K562 (cell line): ENCODE measurements around the gene TSPOAP1. TPM values are rescaled to one million over a fixed set of nuclear protein-coding genes. Genes with fewer than 3 reads are reported as not detected.
A peak's percentile ranks its signal among the peaks of the same experiment; 100 is the strongest.

Experiments
- ATF4 ChIP-seq: fragments of 450-650 bp; formaldehyde crosslinking; IDR thresholded peaks from 2 replicates; pipeline ENCODE4 v1.4.0; 2022; ENCODE audit warnings: mild to moderate bottlenecking, moderate library complexity
- CHD4 ChIP-seq: fragments of 200-600 bp; sonication (generic); IDR thresholded peaks from 3 replicates; pipeline ENCODE4 v1.6.1; 2012; ENCODE audit warnings: low read depth, mild to moderate bottlenecking, mixed read lengths, low read length, inconsistent platforms; ENCODE audit not compliant: insufficient read depth, insufficient replicate concordance, poor library complexity, severe bottlenecking
- KHSRP ChIP-seq: fragments of 450-650 bp; IDR thresholded peaks from 2 replicates; pipeline ENCODE4 v1.6.1; 2017
- MAZ ChIP-seq, 2 experiments: fragments of 450-650 bp in 1 of 2; sonication (generic) in 1 of 2; formaldehyde crosslinking; IDR thresholded peaks in 1 of 2; conservative IDR thresholded peaks in 1 of 2; 2 replicates each; pipeline versions ENCODE4 v1.4.0 to v1.5.0; 2020; ENCODE audit warnings: mild to moderate bottlenecking in 1 of 2, missing genetic modification reagents in 1 of 2
- MED1 ChIP-seq: sonication (generic); formaldehyde crosslinking; IDR thresholded peaks from 2 replicates; pipeline ENCODE4 v1.8.1; 2023; ENCODE audit warnings: missing genetic modification reagents, borderline replicate concordance
- STAT5A ChIP-seq: IDR thresholded peaks from 2 replicates; pipeline ENCODE4 v1.6.1; 2012; ENCODE audit warnings: low read length, inconsistent platforms, borderline replicate concordance
- TAF9B ChIP-seq: fragments of 450-650 bp; IDR thresholded peaks from 2 replicates; pipeline ENCODE4 v1.6.1; 2018; ENCODE audit warnings: mild to moderate bottlenecking; ENCODE audit not compliant: partially characterized antibody
- TCF3 ChIP-seq: sonication (generic); formaldehyde crosslinking; IDR thresholded peaks from 2 replicates; pipeline ENCODE4 v1.4.0; 2020; ENCODE audit warnings: mild to moderate bottlenecking, missing genetic modification reagents
- THRA ChIP-seq: fragments of 450-650 bp; IDR thresholded peaks from 2 replicates; pipeline ENCODE4 v1.6.1; 2017; ENCODE audit warnings: mild to moderate bottlenecking, moderate library complexity
- ZBTB34 ChIP-seq: fragments of 250-450 bp; sonication (Bioruptor Pico); IDR thresholded peaks from 2 replicates; pipeline ENCODE4 v1.8.0; 2021; ENCODE audit warnings: mild to moderate bottlenecking, moderate library complexity
- ZNF124 ChIP-seq: sonication (generic); formaldehyde crosslinking; IDR thresholded peaks from 2 replicates; pipeline ENCODE4 v1.8.1; 2022; ENCODE audit warnings: missing genetic modification reagents
- ZNF444 ChIP-seq: fragments of 250-450 bp; sonication (Bioruptor Pico); IDR thresholded peaks from 2 replicates; pipeline ENCODE4 v1.4.0; 2020; ENCODE audit warnings: mild to moderate bottlenecking, moderate library complexity
- ZNF785 ChIP-seq: fragments of 250-450 bp; sonication (Bioruptor Pico); IDR thresholded peaks from 2 replicates; pipeline ENCODE4 v1.4.0; 2020; ENCODE audit warnings: mild to moderate bottlenecking
- polyA plus RNA-seq, 8 experiments: library from polyadenylated mRNA; depleted of rRNA in 4 of 8; stranded (reverse) in 5 of 8; unstranded in 3 of 8; fragments of >200 nt; fragmentation: Nextera tagmentation in 2 of 8; fragmentation: Illumina TruSeq in 1 of 8; extraction: Ambion mirVana in 2 of 8; extraction: Trizol in 1 of 8; gene quantifications; 2 replicates each; pipeline versions ENCODE4 v1.2.1 to v1.2.3, GENCODE V29; 2011 to 2014; ENCODE audit warnings: inconsistent platforms in 1 of 8, missing spikeins in 1 of 8
- total RNA-seq, 7 experiments: library from RNA; depleted of rRNA in 6 of 7; stranded (reverse); fragments of >200 nt in 6 of 7; fragmentation: Illumina TruSeq in 2 of 7; extraction: Trizol in 2 of 7; gene quantifications; 2 replicates each; pipeline versions ENCODE4 v1.2.1 to v1.2.3, GENCODE V29; 2011 to 2021; ENCODE audit warnings: low replicate concordance in 1 of 7
- TF ChIP-seq, protein P1 (sequence below): fragments of 200-400 bp; formaldehyde crosslinking; IDR thresholded peaks from 2 replicates; pipeline ENCODE4 v1.6.1; 2017; ENCODE audit warnings: mild to moderate bottlenecking, low read depth, low read length, moderate library complexity
- TF ChIP-seq, protein P2 (sequence below): fragments of 200-800 bp; sonication (Bioruptor generic); IDR thresholded peaks from 2 replicates; pipeline ENCODE4 v1.6.1; 2016; ENCODE audit warnings: missing genetic modification characterization, missing compliant biosample characterization

Gene TSPOAP1
- total and polyA plus RNA-seq, 9 of the 15 experiments (the other 6 are each of a cell fraction or from before 2014, with no cell fraction given), result 0.87 to 3.9 (median 1.8) TPM; not detected in 2

DNA sequence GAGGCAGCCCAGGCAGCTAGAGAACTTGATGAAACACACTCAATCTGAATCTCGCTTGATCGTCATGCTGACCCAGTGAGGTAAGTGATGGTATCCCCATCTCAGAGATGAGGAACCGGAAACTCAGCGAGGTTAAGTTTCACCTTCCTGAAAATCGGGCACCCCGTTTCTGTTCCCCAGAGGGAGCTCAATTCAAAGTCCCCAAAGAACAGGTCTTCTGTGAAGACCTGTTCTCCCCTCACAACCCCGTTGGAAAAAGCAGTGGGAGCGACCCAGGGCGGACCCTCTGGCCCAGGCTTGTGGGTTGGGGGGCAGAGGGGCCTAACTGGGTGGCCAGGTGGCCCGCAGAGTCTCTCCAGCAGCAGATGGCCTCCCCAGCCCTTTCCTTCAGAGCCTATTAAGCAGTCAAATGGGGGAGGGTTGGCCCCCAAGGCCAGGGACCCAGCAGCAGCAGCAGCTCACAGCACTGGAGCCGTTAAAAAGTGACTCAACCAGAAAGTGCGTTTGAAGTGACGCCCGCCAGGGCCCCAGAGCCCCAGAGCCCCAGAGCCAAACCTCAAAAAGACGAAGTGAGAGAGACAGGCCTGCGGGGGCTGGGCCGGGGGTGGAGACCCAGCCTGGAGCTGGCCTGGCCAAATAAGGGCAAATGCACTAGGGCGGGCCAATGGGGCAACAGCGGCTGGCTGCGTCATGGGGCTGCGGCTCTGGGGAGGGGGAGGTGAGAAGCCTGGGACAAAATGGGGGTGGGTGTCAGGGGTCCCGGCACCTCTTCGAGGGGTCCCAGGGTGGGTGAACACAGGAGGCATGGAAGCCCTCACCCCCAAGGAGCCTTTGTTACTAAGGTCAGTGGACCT, 9.2 kb upstream of the TSPOAP1 start (continued):
- TF ChIP-seq ZNF444 (CRISPR knock-in tag), result no peak; the same call in 1 of the 2 replicates
- TF ChIP-seq, protein P1, sequence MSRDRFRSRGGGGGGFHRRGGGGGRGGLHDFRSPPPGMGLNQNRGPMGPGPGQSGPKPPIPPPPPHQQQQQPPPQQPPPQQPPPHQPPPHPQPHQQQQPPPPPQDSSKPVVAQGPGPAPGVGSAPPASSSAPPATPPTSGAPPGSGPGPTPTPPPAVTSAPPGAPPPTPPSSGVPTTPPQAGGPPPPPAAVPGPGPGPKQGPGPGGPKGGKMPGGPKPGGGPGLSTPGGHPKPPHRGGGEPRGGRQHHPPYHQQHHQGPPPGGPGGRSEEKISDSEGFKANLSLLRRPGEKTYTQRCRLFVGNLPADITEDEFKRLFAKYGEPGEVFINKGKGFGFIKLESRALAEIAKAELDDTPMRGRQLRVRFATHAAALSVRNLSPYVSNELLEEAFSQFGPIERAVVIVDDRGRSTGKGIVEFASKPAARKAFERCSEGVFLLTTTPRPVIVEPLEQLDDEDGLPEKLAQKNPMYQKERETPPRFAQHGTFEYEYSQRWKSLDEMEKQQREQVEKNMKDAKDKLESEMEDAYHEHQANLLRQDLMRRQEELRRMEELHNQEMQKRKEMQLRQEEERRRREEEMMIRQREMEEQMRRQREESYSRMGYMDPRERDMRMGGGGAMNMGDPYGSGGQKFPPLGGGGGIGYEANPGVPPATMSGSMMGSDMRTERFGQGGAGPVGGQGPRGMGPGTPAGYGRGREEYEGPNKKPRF, result no peak
- TF ChIP-seq TCF3, result 0 out of 2 replicates have a peak, but pooled peaks have one; percentile 27
- TF ChIP-seq THRA, result no peak
- peak; percentile 21; the same call in 1 of the 2 replicates for TF ChIP-seq STAT5A
- TF ChIP-seq MED1 (CRISPR knock-in tag), result no peak
- TF ChIP-seq TAF9B, result peak; percentile 87
- TF ChIP-seq ATF4 (CRISPR knock-in tag), result no peak
- TF ChIP-seq KHSRP, result no peak
- TF ChIP-seq, protein P2, sequence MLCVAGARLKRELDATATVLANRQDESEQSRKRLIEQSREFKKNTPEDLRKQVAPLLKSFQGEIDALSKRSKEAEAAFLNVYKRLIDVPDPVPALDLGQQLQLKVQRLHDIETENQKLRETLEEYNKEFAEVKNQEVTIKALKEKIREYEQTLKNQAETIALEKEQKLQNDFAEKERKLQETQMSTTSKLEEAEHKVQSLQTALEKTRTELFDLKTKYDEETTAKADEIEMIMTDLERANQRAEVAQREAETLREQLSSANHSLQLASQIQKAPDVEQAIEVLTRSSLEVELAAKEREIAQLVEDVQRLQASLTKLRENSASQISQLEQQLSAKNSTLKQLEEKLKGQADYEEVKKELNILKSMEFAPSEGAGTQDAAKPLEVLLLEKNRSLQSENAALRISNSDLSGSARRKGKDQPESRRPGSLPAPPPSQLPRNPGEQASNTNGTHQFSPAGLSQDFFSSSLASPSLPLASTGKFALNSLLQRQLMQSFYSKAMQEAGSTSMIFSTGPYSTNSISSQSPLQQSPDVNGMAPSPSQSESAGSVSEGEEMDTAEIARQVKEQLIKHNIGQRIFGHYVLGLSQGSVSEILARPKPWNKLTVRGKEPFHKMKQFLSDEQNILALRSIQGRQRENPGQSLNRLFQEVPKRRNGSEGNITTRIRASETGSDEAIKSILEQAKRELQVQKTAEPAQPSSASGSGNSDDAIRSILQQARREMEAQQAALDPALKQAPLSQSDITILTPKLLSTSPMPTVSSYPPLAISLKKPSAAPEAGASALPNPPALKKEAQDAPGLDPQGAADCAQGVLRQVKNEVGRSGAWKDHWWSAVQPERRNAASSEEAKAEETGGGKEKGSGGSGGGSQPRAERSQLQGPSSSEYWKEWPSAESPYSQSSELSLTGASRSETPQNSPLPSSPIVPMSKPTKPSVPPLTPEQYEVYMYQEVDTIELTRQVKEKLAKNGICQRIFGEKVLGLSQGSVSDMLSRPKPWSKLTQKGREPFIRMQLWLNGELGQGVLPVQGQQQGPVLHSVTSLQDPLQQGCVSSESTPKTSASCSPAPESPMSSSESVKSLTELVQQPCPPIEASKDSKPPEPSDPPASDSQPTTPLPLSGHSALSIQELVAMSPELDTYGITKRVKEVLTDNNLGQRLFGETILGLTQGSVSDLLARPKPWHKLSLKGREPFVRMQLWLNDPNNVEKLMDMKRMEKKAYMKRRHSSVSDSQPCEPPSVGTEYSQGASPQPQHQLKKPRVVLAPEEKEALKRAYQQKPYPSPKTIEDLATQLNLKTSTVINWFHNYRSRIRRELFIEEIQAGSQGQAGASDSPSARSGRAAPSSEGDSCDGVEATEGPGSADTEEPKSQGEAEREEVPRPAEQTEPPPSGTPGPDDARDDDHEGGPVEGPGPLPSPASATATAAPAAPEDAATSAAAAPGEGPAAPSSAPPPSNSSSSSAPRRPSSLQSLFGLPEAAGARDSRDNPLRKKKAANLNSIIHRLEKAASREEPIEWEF (CRISPR knock-in tag), result 0 out of 2 replicates have a peak, but pooled peaks have one; percentile 15
- no peak for TF ChIP-seq ZNF785
- no peak for TF ChIP-seq ZNF124 (CRISPR knock-in tag)
- no peak for TF ChIP-seq CHD4
- TF ChIP-seq ZBTB34 (CRISPR knock-in tag), result no peak
- peak; percentile 82 to 86 for TF ChIP-seq MAZ (CRISPR knock-in tag; conservative IDR thresholded peaks at IDR 0.05 in 1 of 2, IDR thresholded peaks at IDR 0.05 in 1 of 2)
